Neutrophil (primary cell): ENCODE measurements around the gene CIP2A.

Experiments
- H3K27ac ChIP-seq: fragments of 200-600 bp; sonication (generic); 2 replicates; pipeline ENCODE4 v1.5.1; 2016; ENCODE audit warnings: mild to moderate bottlenecking, moderate library complexity
- H3K27me3 ChIP-seq: fragments of 200-600 bp; sonication (generic); 2 replicates; pipeline ENCODE4 v1.6.0; 2016; ENCODE audit warnings: mild to moderate bottlenecking
- H3K36me3 ChIP-seq: fragments of 200-600 bp; sonication (generic); 2 replicates; pipeline ENCODE4 v1.5.1; 2017
- H3K4me1 ChIP-seq, 2 experiments: fragments of 200-600 bp in 1 of 2; sonication (generic) in 1 of 2; 1 replicate in 1 of 2; 2 replicates in 1 of 2; pipeline versions ENCODE4 v1.5.1 to v1.6.1; 2013 to 2016; ENCODE audit warnings: low read depth in 1 of 2, low read length in 1 of 2, mild to moderate bottlenecking in 1 of 2, moderate library complexity in 1 of 2; ENCODE audit not compliant: control insufficient read depth in 1 of 2, insufficient read depth in 1 of 2
- H3K4me3 ChIP-seq, 2 experiments: fragments of 200-600 bp in 1 of 2; sonication (generic) in 1 of 2; 1 replicate in 1 of 2; 2 replicates in 1 of 2; pipeline ENCODE4 v1.5.1; 2013 to 2016; ENCODE audit warnings: low read depth in 1 of 2, low read length in 1 of 2, mild to moderate bottlenecking in 1 of 2, moderate library complexity in 1 of 2
- H3K9me3 ChIP-seq: fragments of 200-600 bp; sonication (generic); 2 replicates; pipeline ENCODE4 v1.5.1; 2016
- CTCF ChIP-seq: fragments of 200-600 bp; sonication (generic); IDR thresholded peaks from 2 replicates; pipeline ENCODE4 v1.5.1; 2016; ENCODE audit warnings: antibody characterized with exemption

Gene CIP2A

GRCh38 chr3:108505811-108506210 lies 83.4 kb downstream of the CIP2A start:
- no peaks in the 10 kb centered on the region for H3K27me3 ChIP-seq
- no peak overlapping the region for H3K4me3 ChIP-seq
- H3K36me3 ChIP-seq = no peaks in the 10 kb centered on the region
- H3K27ac ChIP-seq = no peak overlapping the region
- no peaks in the 10 kb centered on the region for H3K9me3 ChIP-seq
- H3K4me1 ChIP-seq = no peaks in the 10 kb centered on the region
- no peak for TF ChIP-seq CTCF

- Histone ChIP-seq H3K4me3 (no peak overlapping the region), H3K4me1 (no peaks in the 10 kb centered on the region), H3K36me3 (no peaks in the 10 kb centered on the region), H3K9me3 (no peaks in the 10 kb centered on the region), H3K27ac (no peak overlapping the region), H3K27me3 (no peaks in the 10 kb centered on the region)
- no peak for TF ChIP-seq CTCF
Measured at GRCh38 chr3:108503722-108504121, 85.5 kb downstream of the CIP2A start.

GRCh38 chr3:108501535-108501934 lies 87.7 kb downstream of the CIP2A start:
- no peaks in the 10 kb centered on the region for H3K36me3 ChIP-seq
- no peak overlapping the region for H3K27ac ChIP-seq
- H3K4me3 ChIP-seq = no peak overlapping the region
- TF ChIP-seq CTCF = no peak
- H3K9me3 ChIP-seq = no peaks in the 10 kb centered on the region
- no peaks in the 10 kb centered on the region for H3K27me3 ChIP-seq
- no peaks in the 10 kb centered on the region for H3K4me1 ChIP-seq

- no peaks in the 10 kb centered on the region for H3K36me3 ChIP-seq
- no peaks in the 10 kb centered on the region for H3K27me3 ChIP-seq
- no peaks in the 10 kb centered on the region for H3K9me3 ChIP-seq
- H3K4me1 ChIP-seq = no peaks in the 10 kb centered on the region
- H3K27ac ChIP-seq = no peak overlapping the region
- TF ChIP-seq CTCF = no peak
- H3K4me3 ChIP-seq = no peak overlapping the region
Measured at GRCh38 chr3:108500728-108501127, 88.5 kb downstream of the CIP2A start.
